Epithelial cell of proximal tubule (primary cell): Measurements from ENCODE around the gene CGNL1. TPM values are rescaled to one million over a fixed set of nuclear protein-coding genes. Genes with fewer than 3 reads are reported as not detected.

ENCODE experiments used
- DNase-seq: peaks from one replicate; pipeline ENCODE4 v3.0.0-alpha.2; 2011; ENCODE audit warnings: low read depth
- H3K4me3 ChIP-seq: 2 replicates; pipeline ENCODE4 v1.5.1; 2011; ENCODE audit warnings: low read depth, mild to moderate bottlenecking, low read length
- total RNA-seq: library from RNA; depleted of rRNA; stranded (reverse); fragments of >200 nt; gene quantifications from 2 replicates; pipeline ENCODE4 v1.2.3, GENCODE V29; 2015
- TF ChIP-seq, protein P1 (sequence below): conservative IDR thresholded peaks from 2 replicates; pipeline ENCODE4 v1.5.1; 2012; ENCODE audit warnings: low read depth, mild to moderate bottlenecking, low read length

Gene CGNL1
- total RNA-seq, 1 donor from 2014 or later, result 3.2 TPM

DNA sequence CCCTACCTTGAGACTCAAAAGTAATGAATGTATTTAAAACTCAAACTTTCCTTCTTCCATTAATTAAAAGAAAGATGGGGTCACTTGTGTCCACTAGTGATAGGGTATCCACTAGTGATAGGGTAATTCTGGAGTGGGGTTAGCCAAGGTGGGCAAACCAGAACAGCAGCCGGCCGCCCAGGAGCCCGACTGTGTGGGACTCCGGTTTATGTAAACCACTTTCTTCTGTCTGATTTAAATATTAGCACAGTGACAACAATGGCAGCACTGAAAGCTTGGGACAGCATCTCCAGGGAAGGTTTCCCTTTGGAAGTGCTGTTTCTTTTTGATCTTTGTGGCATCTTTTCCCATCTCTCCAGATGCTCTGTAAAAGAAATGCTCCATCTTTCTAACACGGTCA is 216.1 kb downstream of the CGNL1 start:
- H3K4me3 ChIP-seq, result no peak overlapping the region
- DNase-seq, result no peak
- TF ChIP-seq, protein P1, sequence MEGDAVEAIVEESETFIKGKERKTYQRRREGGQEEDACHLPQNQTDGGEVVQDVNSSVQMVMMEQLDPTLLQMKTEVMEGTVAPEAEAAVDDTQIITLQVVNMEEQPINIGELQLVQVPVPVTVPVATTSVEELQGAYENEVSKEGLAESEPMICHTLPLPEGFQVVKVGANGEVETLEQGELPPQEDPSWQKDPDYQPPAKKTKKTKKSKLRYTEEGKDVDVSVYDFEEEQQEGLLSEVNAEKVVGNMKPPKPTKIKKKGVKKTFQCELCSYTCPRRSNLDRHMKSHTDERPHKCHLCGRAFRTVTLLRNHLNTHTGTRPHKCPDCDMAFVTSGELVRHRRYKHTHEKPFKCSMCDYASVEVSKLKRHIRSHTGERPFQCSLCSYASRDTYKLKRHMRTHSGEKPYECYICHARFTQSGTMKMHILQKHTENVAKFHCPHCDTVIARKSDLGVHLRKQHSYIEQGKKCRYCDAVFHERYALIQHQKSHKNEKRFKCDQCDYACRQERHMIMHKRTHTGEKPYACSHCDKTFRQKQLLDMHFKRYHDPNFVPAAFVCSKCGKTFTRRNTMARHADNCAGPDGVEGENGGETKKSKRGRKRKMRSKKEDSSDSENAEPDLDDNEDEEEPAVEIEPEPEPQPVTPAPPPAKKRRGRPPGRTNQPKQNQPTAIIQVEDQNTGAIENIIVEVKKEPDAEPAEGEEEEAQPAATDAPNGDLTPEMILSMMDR, result no peak

DNA sequence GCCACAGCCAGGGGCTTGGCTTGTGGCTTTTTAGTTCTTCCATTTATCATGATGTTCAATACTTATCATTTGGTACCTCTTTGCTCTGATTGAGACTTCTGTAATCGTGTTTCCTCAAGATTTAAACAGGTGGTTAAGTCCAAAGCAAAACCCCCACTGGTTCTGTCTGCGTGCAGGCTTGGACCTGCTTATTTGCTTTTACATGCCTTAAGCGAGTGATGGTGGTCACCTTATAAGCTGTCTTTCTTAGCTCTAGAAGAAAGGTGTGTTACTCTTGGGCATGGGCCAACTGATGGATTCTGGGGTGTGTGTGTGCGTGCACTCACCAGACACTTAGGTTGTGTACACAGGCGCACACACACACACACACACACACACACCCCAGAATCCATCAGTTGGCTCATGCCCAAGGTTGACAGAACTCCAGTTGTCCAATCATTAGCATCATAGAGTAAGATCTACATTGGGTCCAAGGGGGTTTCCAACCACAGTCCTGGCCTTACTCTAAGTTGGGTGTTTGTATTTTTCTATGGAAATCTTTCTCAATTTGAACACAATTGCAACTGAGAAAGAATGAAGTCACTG is 216.6 kb downstream of the CGNL1 start:
- DNase-seq, result no peak
- TF ChIP-seq, protein P1, result no peak
- H3K4me3 ChIP-seq, result no peak overlapping the region

DNA sequence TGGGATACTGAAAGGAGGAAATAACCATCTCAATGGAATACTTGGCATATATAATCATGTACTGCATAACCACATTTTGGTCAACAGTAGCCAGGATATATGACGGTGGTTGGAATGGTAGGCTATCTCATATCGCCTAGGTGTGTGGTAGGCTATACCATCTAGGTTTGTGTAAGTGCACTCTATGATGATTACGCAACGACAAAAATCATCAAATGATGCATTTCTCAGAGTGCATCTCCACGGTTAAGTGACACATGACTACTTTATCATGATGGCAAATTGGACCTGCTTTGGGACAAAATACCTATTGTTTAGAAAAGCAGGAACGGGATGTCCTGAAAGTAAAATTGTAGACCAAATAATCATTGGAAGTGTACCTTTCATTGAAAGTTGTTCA is 218.2 kb downstream of the CGNL1 start:
- H3K4me3 ChIP-seq, result no peak overlapping the region
- no peak for DNase-seq
- TF ChIP-seq, protein P1, result no peak

DNA sequence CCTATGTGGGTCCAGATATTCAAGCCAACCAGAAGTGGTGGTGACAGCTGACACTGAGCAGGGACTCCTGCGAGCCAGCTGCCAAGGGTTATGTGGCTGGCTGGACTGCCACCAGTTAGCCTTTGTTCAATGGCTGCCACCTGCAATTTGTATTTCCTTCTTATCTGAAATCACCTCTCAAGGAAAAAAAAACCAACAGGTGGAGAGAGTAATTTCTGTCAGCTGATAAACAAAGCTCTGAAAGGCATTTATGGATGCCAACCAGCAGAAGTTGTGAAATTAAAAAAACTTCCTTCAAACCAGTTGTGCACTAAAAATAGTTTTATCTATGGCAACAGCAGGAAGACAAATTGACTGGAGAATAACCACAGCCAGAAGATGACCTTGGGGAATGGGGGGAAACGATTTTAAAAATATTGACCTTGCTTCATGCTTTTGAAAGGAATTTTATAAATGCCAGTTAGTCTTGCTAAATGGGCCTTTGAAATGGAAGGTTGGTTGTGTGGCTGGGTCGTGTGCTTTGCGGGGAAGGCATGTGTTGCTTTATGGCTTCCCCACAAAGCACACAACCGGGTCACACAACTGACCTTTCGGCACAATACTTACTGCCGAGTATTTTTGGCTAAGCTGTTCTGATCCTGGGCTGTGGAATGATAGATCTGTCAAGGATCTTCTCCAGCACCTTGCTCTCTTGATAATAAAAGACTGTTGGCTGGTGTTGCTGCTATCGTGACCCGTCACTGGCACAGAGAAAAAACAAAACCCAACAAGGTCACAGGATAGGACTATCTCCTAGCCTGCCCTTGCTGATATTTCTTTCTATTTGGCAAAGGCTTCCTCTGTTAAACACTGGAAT is 218.9 kb downstream of the CGNL1 start:
- no peak overlapping the region for H3K4me3 ChIP-seq
- no peak for DNase-seq
- TF ChIP-seq, protein P1, result no peak

DNA sequence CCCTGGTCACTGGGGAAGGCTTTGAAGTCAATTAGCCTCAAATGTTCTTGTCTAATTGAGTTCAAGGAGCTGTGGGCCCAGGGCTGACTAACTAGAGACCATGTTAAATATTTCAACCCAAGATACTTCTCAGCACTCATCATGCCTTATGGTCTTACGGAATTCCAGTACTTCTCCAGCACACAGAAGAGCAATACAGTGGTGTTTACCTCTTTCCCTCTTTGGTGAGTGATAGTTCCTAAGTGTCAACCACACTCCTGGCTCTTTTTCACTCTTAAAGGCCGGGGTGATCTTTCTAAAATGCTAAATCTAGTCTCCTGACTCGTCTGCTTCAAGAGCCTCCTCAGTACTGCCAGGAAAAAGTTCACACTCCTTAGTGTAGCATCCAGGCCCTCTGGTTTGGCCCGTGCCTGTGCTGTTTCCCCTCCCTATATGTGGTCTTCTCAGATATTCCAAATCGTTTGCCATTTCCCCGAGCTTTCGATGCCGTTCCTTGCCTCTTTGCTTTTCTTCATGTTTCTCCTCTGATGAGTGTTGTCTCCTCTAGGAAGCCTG is 220.1 kb downstream of the CGNL1 start:
- TF ChIP-seq, protein P1, result no peak
- DNase-seq, result no peak
- H3K4me3 ChIP-seq, result no peak overlapping the region

DNA sequence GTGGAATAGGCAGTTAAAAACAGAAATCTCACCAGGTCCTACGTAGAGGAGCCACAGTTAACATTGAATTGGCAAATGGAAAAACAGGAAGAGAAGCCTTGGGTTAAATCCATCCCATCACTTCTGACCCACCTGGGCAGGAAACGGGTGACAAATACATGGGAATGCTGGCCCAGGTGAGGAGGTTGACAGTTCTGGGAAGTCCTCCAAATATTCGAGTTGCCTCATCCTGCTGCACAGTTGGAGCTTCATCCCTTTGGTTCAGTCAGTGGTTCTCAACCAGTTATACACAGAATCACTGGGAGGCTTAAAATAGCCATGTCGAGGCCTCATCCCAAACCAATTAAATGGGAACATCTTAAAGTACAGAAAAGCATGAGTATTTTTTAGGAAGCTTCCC is 220.7 kb downstream of the CGNL1 start:
- H3K4me3 ChIP-seq, result no peak overlapping the region
- no peak for DNase-seq
- TF ChIP-seq, protein P1, result no peak
